ENCODE data around the gene ACE.

Gene ACE

DNA sequence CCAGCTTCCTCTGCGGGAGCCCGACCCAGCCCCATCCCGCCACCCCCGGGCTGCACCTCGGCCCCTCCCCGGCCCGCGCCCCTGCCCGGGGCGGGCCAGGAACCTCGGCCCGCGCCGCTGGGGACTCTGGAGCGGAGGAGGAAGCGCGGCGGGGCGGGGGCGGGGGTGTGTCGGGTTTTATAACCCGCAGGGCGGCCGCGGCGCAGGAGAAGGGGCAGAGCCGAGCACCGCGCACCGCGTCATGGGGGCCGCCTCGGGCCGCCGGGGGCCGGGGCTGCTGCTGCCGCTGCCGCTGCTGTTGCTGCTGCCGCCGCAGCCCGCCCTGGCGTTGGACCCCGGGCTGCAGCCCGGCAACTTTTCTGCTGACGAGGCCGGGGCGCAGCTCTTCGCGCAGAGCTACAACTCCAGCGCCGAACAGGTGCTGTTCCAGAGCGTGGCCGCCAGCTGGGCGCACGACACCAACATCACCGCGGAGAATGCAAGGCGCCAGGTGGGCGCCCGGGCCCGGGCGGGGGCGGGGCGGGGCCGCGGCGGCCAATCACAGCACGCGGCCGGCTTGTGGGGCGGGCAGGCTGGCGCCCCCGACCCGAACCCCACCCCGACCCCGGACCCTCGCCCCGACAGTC is at the start of gene ACE:
Gene ACE, plus strand, starts transcription at position 208 of the 626 bp plus-strand sequence. Its CDS starts 34 bp downstream, at position 242.
- DNase-seq = no peak

DNA sequence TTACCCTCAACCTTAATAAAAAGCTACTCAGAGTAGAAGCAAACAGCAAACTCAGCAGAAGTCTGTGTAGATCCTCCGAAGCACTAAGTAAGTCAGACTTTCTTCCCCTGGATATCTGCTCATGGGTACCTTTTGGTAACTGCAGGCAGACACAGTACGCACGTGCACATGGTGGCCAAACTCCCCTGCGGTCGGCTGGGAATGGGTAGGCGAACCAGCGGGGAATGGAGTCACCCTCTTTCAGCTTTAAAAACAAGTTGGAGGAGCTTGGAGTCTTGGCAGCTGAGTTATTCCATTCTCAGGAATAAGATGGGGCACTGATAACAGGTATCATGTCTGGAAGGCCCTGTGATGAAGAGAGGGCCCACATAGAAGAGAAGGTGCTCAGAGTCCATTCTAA is 47.1 kb upstream of the ACE start:
- DNase-seq = no peak

DNA sequence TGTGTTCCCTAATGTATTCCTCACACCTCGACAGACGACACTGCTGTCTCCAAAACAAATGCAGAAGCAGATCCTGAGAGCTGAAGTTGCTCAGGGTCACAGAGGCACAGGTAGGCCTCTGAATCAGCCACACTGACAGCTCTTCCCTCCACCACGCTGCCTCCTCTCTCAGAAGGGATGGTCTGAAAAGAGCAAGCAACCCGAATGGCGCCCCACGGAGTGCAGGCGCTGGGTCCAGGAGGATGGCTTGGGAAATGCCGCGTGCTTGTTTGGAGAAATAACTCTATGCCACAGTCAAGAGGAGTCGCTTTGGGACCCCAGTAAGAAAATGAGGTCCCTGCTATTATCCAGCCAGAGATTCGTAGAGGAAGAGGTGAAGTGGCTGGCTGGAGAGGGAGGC is 46.6 kb upstream of the ACE start:
- DNase-seq = no peak

DNA sequence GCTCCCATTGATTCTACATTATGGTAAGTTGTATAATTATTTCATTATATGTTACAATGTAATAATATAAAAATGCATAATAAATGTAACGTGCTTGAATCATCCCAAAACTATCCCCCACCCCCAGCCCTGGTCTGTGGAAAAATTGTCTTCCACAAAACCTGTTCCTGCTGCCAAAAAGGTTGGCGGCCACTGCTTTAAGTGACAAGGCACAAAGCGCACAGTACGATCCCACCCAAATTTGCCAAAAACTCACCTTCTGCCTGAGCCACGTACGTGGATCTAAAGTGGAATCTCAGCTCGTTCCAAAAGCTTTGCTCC is 45.3 kb upstream of the ACE start:
- no peak for DNase-seq

DNA sequence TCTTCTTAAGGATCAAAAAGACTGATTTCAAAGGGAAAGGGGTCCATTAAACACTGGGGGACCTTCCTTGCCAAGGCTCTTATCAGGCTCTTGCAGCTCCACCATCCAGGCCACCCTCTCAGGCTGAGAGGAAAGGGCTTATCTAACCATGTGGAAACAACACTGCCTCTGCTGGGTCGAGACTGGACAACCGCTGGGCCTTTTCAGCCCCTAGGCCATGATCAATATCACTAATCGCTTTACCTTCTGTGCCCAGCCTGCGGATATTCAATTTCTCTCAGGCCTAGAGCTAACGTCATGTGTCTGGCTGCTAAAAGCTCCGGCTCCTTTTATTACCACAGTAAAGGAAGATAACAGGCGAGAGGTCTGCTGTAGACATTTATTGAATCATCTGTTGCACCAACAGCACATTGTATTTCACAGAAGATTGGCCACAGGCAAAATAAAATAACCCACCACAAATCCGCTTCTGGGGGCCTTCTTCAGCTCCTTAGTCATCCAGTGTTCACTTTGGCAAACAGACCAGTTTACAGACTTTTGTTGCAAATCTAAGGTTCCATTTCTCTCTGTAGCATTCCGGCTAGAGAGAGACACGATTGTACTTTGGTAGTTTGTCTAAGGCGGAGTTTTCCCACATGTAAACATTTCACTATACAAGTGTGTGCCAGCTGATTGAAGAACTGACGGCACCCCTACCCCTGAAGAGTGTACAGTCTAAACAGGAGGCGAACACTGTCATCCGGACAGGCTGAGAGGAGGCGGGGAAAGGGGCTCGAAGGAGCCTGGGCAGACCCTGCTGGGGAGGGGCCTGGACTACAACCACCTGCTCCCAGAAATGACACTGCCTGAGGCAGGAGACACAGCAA is 44.7 kb upstream of the ACE start:
- no peak for DNase-seq

DNA sequence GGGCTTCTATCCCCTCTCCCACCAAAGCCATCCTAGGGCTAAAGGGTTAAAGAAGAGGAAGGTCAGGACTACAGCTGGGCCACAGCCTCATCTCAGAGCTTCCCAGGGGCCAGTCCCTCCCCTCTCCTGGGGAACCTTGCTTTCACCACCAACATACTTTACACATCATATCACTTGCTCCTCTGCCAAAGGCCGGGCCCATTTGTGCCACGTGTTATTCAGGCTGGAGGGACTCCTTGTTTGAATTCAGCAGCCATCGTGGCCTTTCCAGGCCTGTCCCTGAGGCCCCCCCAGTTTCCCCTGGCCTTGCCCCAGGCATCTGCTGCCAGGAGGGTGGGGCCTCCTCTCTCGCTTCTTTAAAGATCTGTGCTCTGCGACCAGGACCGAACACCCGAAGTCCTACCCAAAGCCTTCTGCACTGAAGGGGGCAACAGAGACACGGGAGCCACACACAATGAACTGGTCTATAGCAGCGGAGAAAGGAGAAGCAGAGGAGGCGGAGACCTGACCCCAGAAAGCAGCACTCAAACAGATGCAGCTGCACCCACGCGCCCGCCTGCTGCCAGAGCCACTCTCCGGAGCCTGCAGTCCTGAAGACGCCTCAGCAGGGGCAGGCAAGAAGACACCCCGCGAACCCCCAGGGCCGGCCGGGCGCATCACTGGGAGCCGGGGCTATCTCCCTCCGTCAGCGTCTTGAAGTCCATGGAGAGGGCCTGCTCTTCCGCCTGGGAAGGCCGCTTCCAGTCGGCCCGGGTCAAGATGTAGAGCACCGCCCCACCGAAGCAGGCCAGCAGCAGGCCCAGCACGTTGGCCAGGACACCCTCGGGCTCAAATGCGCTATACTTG is 42.9 kb upstream of the ACE start:
- no peak for DNase-seq

DNA sequence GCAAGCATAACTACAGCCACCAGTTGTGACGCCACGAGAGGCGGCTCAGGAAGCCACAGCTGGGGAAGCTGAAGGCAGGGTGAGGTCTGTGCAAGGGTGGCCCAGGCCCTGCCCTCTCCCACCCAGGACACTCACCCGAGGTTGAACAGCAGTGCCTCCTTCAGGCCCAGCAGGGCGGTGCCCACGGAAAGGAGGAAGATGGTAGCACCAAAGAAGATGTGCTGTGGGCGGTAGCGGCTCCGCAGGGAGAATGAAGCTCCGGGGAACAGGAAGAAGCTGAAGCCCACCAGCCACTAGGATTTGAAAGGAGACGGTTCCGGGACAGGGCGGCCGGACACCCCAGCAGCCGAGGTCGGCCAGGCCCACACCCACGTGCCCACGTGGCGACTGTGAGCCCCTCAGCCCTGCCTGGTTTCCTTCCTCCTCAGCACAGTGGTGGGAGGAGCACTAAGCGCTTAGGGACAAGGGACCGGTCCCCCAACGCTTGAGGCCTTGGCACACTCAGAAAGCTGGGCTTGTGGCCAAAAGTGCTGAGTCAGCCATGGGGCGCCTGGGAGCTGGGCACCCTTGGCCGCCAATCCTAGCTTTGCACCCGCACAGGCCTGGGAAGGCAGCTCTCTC is 41.8 kb upstream of the ACE start:
- no peak for DNase-seq

DNA sequence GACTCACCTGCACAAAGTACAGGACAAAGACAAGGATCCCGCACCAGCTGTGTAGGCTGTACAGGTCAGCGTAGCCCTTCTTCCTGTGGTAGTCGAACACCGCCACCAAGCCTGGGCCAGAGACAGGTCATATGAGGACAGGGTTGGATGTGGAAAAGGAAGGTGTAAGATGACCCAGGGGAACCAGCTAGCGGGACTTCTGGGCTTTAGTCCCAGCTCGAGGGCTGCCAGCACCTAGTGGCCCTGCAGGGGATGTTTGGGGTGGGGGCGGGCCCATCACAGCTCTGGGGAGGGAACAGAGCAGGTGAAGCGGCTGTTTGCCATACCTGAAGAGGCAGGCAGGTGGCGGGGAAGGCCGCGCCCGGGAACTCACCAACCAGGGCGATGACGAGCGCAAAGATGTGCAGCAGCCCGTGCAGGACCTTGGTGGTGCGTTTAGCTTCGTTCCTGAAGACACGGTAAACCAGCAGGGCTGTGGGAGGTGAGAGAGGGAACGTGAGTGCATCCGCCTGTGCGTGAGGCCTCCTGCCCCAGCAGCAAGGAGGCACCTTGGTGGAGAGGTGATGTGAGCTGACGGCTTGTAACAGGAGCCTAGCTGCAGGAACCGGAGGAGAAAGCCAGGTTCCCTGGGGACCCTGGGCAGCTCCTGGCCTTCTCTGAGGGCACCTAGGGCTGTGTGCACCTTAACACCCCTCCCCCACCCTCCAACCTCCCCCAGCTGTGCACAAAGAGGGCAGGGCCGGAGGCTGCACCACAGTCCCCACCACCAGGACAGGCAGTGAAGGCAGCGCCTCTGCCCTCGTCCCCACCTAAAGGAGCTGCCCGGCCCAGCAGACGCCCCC is 41.0 kb upstream of the ACE start:
- DNase-seq = no peak

DNA sequence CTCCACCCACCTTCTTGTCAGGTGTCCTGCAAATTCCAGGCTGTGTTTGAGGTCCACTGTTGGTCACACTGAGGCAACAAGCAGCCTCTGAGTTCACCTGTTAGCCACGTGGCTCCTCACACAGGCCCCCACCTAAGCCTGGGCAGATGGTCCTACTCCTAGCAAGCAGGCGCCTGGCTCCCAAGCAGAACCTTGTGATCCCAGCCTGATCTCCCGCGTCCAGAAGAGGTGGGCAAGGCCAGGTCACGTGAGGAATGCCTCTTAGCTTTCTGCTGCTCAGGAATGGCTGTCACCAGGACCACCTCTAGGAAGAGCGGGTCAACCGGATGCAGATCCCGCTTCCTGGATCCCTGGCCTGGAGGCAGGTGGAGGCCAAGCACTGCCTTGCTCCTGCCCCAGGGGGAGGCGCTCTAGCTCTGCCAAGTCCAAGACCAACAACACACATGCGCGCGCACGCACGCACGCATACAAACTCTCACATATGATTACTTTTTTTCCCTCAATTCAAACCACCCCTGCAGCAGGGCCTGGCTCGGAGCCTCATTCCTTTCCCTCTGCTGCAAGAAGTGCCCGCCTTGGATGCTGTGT is 40.2 kb upstream of the ACE start:
- DNase-seq = no peak

DNA sequence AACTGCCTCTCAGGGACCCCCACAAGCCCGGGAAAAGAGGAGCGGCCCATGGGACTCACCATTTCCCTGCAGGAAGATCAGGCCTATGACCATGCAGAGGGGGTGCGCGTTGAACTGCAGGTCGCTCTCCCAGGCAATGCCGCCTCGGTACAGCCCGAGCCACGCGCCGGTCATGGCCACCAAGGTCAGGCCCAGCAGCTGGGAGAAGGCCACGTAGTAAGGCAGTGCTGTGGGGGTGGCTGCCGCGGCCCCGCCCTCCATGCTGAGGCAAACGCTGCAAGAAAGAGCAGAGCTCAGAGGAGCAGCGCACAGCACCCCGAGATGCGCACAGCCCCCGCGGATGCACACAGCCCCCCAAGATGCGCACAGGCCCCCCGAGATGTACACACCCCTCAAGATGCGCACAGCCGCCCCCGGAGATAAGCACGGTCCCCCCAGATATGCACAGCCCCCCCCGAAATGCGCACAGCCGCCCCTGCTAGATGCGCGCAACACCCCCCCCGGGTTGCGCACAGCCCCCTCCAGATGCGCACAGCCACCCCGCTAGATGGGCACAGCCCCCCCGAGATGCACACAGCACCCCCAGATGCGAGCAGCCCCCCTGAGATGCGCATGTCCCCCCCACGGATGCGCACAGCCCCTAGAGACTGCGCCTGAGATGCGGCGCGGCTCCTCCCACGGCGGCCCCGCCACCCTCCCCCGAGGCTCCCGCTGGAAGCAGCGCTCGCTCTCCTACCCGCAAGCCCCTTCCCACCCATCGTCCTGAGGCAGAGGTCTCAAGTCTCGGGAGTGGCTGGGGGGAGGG is 39.4 kb upstream of the ACE start:
- DNase-seq = no peak

DNA sequence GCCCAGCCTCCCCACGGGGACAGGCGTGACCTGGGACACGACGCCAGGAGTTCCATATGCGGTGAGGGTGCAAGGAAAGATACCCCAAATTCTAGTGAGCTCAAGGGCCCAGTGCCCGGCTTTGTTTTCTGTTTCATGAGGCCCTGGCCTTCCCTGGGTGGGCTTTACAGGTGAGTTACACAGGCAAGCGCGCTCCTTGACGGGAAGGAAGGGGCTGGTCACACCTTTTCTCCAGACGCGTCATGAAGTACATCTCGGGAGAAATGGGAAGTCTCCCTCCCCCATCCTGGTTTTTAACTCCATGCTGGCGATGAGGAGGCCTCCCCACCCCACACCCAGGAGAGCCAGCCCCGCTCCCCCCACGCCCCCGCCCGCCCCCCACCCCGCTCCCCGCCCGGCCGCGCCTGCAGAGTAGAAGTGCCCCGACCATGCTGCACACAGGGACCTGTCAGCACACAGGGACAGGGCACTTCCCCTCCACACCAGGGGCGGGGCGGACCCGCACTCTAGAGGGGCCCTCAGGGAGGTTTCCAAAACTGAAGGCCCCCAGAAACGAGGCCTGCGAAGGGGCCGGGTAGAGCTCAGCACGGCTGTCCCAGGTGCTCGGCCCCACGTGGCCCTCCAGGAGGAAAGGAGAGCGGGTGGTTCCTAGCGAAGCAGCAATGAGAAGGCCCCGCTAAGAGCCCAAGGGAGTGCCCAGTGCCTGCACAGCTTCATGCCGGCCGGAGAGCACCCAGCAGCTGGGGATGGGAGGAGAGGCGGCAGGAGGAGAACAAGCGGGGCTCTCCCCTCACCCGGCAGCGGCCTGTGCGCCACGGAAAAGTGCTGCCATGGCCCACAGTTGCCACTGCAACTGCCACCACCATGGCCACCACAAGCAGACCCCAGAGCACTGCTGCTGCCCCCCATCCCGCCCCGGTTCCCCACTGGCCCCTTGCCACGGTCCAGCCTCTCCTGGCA is 38.5 kb upstream of the ACE start:
- DNase-seq = no peak

DNA sequence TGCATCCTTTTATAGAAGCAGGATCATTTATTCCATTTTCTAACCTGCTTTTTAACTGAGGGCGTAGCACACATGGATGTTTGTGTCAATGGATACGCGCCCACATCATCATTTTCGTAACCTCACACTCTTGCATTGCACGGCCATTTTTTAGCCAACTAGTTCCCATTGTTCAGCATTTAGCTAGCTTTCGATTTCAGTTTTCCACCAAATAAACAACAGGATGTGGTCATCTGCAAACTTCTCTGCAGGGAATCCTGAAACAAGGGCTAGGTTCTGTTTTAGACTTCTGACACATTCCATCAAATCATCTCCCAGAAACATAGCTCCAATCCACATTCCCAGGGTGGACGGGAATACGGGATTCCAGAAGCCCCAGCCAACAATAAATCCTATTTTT is 37.2 kb upstream of the ACE start:
- no peak for DNase-seq

DNA sequence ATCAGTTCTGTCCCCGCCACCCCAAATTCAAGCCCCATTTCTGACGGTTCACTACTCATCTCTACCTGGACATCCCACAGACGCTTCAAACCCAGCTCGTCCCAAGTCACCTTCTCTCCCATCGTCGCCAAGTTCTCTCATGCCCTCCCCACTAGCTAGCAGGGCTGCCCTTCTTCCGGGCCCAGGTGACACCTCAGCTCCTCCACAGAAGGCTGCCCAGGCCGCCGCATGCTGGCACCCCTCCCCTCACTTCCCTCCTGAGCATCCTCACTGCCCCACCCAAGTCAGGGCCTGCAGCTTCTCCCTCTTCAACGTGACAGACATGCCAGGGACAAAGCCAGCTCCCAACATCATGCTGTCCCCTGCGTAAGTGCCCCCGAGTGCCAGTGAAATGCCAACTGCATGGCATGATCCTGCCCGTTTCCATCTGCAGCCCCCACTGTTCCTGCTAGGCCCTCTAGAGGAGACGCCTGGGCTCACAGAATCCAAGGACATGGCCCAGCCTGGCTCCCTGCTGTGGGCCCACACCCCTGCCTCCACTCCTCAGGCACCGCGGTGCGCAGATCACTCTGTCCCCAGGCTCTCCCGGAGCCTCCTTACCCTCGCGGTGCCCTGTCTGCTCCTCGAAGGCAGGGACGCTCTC is 36.6 kb upstream of the ACE start:
- DNase-seq = no peak

DNA sequence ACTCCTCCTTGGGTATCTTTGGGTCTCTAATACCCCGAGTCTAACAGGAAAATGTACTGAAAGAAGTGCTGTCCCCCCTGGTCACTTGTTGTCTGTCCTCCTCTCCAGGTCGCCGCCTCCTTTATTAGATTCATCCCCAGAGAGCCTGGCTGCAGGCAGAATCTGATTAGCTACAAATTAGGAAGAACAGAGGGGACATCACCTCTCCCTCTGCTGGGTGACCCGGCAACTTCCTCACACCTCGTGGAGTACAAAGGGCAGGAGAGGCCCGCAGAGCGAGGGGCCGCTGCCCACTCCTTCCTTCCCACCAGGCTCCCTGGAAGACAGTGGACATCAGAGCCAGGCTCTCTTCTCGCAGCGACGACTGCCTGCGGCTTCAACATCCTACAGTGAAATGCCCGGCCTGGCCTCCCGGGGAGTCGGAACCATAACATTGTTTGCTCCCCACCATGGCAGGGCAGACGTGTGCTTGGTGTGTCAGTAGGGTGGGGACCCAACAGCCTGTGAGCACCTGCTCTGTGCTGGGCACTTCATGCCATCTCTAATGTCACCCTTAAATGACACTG is 36.0 kb upstream of the ACE start:
- DNase-seq = no peak

DNA sequence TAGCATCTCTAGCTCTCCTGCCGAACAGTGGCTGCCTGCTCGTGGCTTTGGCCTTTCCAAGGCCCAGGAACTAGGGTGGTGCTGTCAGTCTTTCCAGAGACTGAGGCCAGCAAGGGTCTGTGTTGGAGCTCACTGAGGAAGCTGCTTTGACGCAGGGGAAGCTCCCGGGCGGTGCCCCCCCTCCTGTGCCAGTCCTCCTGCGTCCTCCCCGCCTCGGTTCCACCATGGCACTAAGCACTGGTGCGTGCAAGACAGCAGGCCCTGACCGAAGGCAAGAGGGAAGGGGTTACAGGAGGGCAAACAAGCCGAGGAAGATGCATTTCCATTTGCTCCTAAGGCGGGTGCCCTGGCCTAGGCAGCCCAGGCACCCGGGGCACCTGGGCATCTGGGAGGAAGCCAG is 35.2 kb upstream of the ACE start:
- DNase-seq = no peak

DNA sequence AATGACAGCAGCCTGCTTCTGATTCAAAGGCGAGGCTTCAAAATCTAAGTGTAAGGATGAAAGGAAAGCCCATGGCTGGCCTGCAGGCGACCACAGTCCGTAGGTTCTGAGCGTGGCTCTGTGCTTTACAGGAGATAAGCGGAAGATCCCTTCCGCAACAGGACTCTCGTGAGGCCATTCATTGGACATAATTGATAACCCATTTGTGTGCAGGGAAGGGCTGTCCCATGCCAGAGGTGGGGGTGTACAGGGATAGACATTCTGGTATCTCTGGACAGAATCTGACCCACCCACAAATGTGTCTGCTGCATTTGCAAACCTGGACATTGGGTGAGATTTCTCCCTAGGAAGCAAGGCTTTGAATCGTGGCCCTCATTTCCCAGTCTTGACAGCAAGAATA is 34.8 kb upstream of the ACE start:
- no peak for DNase-seq

DNA sequence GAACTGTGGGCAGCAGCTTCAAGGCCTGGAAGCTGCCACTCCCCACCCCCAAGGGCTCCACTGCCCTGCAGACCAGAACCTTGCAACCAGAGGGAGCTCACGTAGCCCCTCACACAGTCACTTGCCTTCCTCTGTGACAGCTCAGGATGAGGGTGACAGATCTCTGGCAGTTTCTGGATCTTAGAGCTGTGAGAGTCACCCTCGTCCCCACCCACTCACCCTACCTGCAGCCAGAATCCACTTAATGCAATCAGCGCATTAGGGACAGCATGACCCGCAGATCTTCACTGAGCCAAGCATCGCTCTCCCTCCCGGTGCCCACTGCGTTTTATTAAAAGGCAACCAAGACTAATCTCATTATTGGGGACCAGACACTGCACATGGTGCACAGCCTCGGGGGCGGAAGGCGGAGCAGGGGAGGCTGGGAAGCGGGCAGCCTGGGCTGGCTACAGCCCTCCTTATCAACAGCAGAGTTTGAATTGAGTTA is 34.3 kb upstream of the ACE start:
- no peak for DNase-seq

DNA sequence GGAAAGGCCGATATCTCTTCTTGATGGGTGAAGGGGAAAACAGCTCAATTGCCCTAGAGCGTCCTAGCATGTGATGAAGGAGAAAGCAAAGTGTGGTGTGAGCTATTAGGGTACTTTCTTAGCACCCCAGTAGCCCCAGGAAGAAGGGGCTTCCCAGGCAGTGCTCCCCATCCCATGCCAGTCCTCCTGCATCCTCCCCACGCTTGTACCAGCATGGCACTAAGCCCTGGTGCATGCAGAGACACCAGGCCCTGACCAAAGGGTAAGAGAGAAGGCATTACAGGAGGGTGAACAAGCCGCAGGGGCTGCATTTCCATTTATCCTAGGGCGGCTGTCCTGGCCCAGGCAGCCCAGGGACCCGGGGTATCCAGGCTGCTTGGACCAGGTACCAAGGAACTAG is 33.8 kb upstream of the ACE start:
- no peak for DNase-seq

DNA sequence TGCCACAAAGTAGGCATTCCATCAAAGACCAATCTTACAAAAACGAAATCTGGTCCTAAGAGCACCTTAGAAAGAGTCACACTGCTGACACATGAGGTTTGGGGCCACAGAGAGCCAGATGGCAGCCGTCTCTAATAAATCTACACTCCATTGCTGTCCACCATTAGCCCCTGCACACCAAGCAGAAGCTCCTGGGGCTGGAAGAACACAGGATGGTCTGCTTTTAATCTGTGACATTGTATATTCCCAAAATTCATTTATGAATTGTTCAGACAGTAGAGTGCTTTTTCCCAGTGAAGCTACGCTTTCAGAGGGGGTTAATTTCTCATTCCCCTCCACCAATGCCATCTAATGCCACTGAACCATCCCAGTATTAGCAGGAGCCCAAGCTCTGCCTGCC is 32.4 kb upstream of the ACE start:
- no peak for DNase-seq

Measured in NCI-H1417 treated with DMSO at 0.1 percent for 48 hours (cell line).